SK-N-SH treated with all-trans-retinoic acid at 6 μM for 48 hours (cell line): ENCODE results near the gene LYSMD2.
A peak's percentile ranks its signal among the peaks of the same experiment; 100 is the strongest.

Source experiments
- ATAC-seq: fragments of 200-7000 bp; cut with Tn5 transposase; 3 replicates; pipeline ENCODE4 v1.9.1; 2020; ENCODE audit warnings: mild to moderate bottlenecking, moderate library complexity
- ARNTL ChIP-seq: fragments of 450-650 bp; formaldehyde crosslinking; IDR thresholded peaks from 2 replicates; pipeline ENCODE4 v1.5.0; 2020; ENCODE audit warnings: low read depth, mild to moderate bottlenecking, moderate library complexity, borderline replicate concordance
- CSDC2 ChIP-seq: fragments of 250-450 bp; sonication (Bioruptor Pico); IDR thresholded peaks from 2 replicates; pipeline ENCODE4 v1.5.0; 2020; ENCODE audit warnings: mild to moderate bottlenecking, moderate library complexity
- ESRRG ChIP-seq: fragments of 250-450 bp; sonication (Bioruptor Pico); IDR thresholded peaks from 2 replicates; pipeline ENCODE4 v1.6.1; 2021; ENCODE audit warnings: mild to moderate bottlenecking
- GLIS3 ChIP-seq: fragments of 250-450 bp; sonication (Bioruptor Pico); IDR thresholded peaks from 2 replicates; pipeline ENCODE4 v1.5.0; 2020; ENCODE audit warnings: mild to moderate bottlenecking, moderate library complexity
- ISL1 ChIP-seq: fragments of 250-450 bp; sonication (Bioruptor Pico); IDR thresholded peaks from 2 replicates; pipeline ENCODE4 v2.1.2; 2022; ENCODE audit warnings: mild to moderate bottlenecking, moderate library complexity
- OSR1 ChIP-seq: fragments of 250-450 bp; sonication (Bioruptor Pico); IDR thresholded peaks from 2 replicates; pipeline ENCODE4 v1.8.0; 2022; ENCODE audit warnings: moderate library complexity, mild to moderate bottlenecking, inconsistent platforms
- PATZ1 ChIP-seq: fragments of 250-450 bp; sonication (Bioruptor Pico); IDR thresholded peaks from 2 replicates; pipeline ENCODE4 v1.8.0; 2020; ENCODE audit warnings: mild to moderate bottlenecking, moderate library complexity, borderline replicate concordance
- RARB ChIP-seq: fragments of 250-450 bp; sonication (Bioruptor Pico); IDR thresholded peaks from 2 replicates; pipeline ENCODE4 v1.8.0; 2021; ENCODE audit warnings: mild to moderate bottlenecking, moderate library complexity
- SNAI2 ChIP-seq: fragments of 250-450 bp; sonication (Bioruptor Pico); IDR thresholded peaks from 2 replicates; pipeline ENCODE4 v1.5.0; 2020; ENCODE audit warnings: mild to moderate bottlenecking, moderate library complexity
- ZFP3 ChIP-seq: fragments of 250-450 bp; sonication (Bioruptor Pico); IDR thresholded peaks from 2 replicates; pipeline ENCODE4 v1.5.0; 2020; ENCODE audit warnings: mild to moderate bottlenecking, moderate library complexity
- ZFP30 ChIP-seq: fragments of 450-650 bp; formaldehyde crosslinking; IDR thresholded peaks from 2 replicates; pipeline ENCODE4 v1.5.0; 2022; ENCODE audit warnings: mild to moderate bottlenecking, moderate library complexity
- ZNF565 ChIP-seq: fragments of 450-650 bp; formaldehyde crosslinking; conservative IDR thresholded peaks from 2 replicates; pipeline ENCODE4 v1.5.0; 2020; ENCODE audit warnings: low read depth, mild to moderate bottlenecking, moderate library complexity
- ZNF70 ChIP-seq: fragments of 450-650 bp; formaldehyde crosslinking; IDR thresholded peaks from 2 replicates; pipeline ENCODE4 v1.5.0; 2020; ENCODE audit warnings: mild to moderate bottlenecking, moderate library complexity
- ZNF8 ChIP-seq: fragments of 450-650 bp; formaldehyde crosslinking; IDR thresholded peaks from 2 replicates; pipeline ENCODE4 v1.5.0; 2020; ENCODE audit warnings: mild to moderate bottlenecking, moderate library complexity
- TF ChIP-seq, protein P1 (sequence below): fragments of 250-450 bp; sonication (Bioruptor Pico); IDR thresholded peaks from 2 replicates; pipeline ENCODE4 v1.5.1; 2020; ENCODE audit warnings: low read depth, mild to moderate bottlenecking, moderate library complexity

LYSMD2 gene

DNA sequence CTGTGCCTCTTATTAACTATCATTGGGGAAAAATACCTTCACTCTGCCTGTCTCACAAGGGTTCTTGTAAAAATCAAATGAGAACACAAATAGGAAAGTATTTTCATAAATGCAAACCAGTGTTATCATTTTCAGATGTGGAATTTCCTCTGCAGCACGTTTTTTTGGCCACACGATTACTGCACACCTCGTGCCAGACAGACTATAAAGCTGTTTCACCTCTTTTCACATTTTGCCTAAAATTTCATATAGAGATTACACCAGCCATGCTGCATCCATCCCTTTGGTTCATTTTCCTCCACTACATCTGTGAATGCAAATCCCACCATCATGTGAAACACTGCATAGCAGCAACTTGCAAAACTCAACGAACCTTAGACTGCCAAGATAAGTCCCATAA is 12.7 kb upstream of the LYSMD2 start:
- no peak for TF ChIP-seq GLIS3 (CRISPR knock-in tag)
- TF ChIP-seq ZNF8 (CRISPR knock-in tag) = no peak
- TF ChIP-seq, protein P1, sequence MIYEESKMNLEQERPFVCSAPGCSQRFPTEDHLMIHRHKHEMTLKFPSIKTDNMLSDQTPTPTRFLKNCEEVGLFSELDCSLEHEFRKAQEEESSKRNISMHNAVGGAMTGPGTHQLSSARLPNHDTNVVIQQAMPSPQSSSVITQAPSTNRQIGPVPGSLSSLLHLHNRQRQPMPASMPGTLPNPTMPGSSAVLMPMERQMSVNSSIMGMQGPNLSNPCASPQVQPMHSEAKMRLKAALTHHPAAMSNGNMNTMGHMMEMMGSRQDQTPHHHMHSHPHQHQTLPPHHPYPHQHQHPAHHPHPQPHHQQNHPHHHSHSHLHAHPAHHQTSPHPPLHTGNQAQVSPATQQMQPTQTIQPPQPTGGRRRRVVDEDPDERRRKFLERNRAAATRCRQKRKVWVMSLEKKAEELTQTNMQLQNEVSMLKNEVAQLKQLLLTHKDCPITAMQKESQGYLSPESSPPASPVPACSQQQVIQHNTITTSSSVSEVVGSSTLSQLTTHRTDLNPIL = no peak
- no peak for TF ChIP-seq ZFP3 (CRISPR knock-in tag)
- TF ChIP-seq, all 23 proteins: peak for 0
- ATAC-seq = no peak

- no peak for ATAC-seq
- TF ChIP-seq ZFP30 (CRISPR knock-in tag) = no peak
These were observed 11.9 kb upstream of the LYSMD2 start for GRCh38 chr15:51749307-51749706.

DNA sequence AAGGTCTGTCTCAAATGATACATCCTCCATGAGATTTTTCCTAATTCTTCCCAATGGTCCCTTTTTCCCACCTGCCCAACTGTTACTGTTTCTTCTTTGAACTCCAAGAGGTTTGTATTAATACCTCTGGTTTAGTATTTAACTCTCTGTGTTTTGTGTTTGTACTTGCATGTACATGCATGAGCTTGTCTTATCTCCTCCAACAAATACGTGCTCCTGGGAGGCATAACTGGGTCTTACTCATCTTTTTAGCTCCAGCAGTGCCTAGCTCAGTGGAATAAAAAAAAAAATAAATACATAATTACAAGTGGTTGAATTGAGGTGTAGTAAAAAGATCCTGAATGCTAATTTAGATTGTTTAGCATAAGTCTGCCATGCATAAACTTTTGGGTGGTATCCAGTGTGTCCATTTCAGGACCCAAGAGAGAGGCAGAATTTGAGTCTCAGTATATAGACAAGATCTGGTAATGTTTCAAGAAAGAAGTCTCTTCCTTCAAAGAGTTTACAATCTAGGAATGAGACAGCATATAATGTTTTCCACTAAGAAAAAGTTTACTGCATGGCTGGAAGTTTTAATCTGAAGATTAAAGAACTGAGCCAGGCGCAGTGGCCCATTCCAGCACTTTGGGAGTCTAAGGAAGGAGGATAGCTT is 1.7 kb upstream of the LYSMD2 start:
- TF ChIP-seq ZNF565 (CRISPR knock-in tag) = no peak
- TF ChIP-seq, all 23 proteins: peak for 0
- ATAC-seq = no peak

DNA sequence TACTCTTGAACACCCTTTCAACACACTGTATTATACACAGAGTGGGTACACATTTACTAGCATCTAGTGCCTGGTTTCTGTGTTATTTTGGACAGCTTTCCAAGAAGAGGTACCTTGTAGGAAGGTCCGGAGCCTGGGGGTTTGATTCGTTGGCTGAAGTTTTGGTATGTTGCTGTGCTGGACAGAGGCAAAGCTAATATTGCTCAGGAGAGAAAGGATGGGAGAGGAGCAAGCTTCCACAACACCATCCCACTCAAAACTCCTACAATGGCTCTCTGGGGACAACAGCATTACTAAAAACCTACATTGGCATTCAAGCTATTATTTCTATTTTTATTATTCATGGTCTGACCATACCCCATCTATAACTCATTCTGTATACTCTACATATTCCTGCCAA is 1.1 kb upstream of the LYSMD2 start:
- no peak for ATAC-seq
- TF ChIP-seq, protein P1 = no peak
- TF ChIP-seq ZNF70 (CRISPR knock-in tag) (no peak), ZFP3 (CRISPR knock-in tag) (no peak), RARB (CRISPR knock-in tag) (no peak), ESRRG (CRISPR knock-in tag) (no peak), CSDC2 (CRISPR knock-in tag) (no peak), PATZ1 (no peak), ZFP30 (CRISPR knock-in tag) (no peak), OSR1 (CRISPR knock-in tag) (no peak), ISL1 (CRISPR knock-in tag) (no peak), ARNTL (no peak)
- TF ChIP-seq, all 23 proteins: peak for 0

DNA sequence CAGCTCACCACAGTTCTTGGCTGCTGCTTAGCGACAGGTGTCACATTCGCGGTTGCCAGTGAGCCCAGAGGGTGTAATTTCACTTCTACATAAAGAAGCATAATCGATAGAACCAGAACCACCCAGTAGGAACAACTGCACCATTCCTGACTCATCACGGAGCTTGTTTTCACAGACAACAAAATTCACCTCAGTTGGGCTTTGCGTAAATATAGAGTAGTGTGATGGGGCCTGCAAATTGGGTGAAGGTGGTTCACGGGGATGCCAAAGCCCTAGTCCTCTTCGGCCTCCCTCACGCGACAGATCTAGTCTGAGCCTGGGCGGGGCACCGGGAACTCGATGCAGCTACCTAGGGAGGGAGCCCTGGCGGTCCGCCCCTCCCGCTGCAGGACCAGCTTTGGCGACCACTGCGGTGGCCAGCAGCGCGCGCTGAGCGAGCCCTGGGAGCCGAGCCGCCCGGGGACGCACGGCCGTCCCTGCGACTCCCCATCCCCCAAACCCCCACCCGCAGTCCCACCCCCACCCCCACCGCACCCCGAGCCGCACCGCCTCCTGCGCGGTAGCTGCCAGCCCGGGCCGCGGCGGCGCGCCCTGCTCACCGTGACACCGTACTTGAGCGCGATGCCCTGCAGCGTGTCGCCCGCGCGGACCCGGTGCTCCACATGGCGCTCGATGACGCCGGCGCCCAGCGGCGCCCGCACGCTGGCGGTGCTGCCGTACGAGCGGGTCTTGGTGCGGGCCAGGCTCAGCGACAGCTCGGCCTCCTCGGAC is 519 bp downstream of the LYSMD2 start:
- no peak for TF ChIP-seq PATZ1
- no peak for TF ChIP-seq ZNF8 (CRISPR knock-in tag)
- peak; percentile 64 for ATAC-seq

GRCh38 chr15:51736069-51736468 is 1.4 kb downstream of the LYSMD2 start:
- peak; percentile 23 for ATAC-seq

More at GRCh38 chr15:51736069-51736468, 1.4 kb downstream of the LYSMD2 start:
- TF ChIP-seq SNAI2 (CRISPR knock-in tag) = no peak
- TF ChIP-seq ESRRG (CRISPR knock-in tag) = no peak
- no peak for TF ChIP-seq ZFP3 (CRISPR knock-in tag)
- no peak for TF ChIP-seq RARB (CRISPR knock-in tag)
- no peak for TF ChIP-seq ARNTL
- TF ChIP-seq, all 23 proteins: peak for 0
